GM04504 (cell line): ENCODE results near the gene ARID1B.

ENCODE experiments used
- DNase-seq: peaks from one replicate; pipeline ENCODE4 v3.0.0-alpha.2; 2012; ENCODE audit warnings: low read depth

ARID1B gene

DNA sequence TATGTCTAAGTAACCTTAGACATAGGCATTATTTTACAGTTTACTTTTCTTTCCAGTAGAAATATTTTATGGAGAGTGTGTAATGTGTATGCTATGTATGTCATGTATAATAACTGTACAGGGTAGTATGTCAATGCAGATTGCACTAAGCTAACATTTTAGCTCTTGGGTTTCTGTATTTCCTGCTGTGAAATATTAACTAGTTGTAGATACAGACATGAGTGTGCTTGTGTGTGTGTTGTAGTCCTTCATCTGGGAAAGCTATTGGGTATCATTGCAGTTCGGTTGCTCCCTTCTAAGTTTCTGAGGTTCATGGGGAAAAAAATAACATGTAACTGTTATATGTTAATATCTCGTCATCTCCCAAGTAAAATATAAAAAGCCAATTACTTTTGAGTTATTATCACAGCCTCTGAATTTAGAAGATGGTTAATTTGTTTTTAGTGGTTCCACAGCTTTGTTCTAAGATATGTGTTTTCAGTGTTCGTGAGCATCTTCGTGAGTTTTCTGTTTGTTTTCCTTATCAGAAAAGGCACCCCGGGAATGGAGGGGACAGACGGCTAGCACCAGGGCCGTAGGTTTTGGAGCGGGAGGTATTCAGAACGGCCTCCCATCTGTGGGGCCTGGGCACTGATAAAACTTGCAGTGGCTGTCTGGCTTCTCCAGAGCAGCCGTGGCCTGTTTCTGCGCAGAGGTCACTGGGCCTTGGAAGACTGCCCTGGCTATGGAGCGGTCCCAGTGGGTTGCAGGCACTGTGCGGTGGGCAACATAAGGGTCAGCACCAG is 215.0 kb downstream of the ARID1B start:
- DNase-seq: no peak

- DNase-seq: no peak
Observed at GRCh38 chr6:156993713-156994112, 216.5 kb downstream of the ARID1B start.

- DNase-seq: no peak
Observed at GRCh38 chr6:156994215-156995076, 217.3 kb downstream of the ARID1B start.

GRCh38 chr6:156995502-156995901 is 218.3 kb downstream of the ARID1B start:
- no peak for DNase-seq

- DNase-seq: no peak
Observed at GRCh38 chr6:156996265-156996664, 219.1 kb downstream of the ARID1B start.

DNA sequence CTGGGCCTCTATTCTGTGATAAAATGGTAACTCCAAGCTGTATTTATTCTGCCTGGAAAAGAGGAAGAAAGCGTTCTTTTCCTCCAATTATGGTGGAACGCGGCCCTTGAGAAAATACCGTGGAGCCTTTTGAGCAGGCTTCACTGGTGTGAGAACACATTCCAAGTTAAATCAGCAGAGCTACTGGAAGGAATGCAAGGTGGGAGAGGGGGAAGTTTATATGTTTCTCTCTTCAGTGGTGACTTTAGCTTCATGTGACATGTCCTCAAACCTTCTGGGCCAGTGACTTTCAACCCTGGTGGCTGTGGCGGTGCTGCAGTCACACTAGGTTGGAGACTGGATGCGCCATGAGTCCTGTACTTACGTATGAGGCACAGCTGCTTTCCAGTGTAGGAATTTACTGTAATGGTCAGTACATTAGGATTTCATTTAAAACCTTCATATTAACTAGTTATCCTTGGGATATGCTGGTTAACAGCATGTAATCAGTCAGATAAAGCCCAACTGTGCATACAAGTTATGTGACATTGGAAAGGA is 221.7 kb downstream of the ARID1B start:
- DNase-seq: no peak

DNA sequence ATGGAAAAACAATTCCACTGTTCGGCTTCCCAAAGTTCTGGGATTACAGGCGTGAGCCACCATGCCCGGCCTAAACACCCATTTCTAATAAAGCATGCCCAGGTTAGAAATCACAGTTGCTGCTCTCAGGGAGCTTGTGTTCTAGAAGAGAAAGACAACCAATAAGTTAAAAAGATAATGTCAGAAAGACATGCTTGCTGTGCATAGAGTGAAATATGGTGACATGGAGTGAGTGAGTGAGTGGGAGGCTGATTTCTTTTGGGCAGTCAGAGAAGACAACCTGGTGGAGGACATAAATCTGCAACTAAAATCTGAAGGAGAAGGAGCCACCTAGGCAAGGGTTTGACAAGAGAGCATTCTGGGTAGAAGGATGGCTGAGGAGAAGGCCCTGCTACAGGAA is 222.6 kb downstream of the ARID1B start:
- DNase-seq: no peak

GRCh38 chr6:157001716-157002115 is 224.5 kb downstream of the ARID1B start:
- no peak for DNase-seq

- DNase-seq: no peak
Observed at GRCh38 chr6:157002774-157003173, 225.6 kb downstream of the ARID1B start.

DNA sequence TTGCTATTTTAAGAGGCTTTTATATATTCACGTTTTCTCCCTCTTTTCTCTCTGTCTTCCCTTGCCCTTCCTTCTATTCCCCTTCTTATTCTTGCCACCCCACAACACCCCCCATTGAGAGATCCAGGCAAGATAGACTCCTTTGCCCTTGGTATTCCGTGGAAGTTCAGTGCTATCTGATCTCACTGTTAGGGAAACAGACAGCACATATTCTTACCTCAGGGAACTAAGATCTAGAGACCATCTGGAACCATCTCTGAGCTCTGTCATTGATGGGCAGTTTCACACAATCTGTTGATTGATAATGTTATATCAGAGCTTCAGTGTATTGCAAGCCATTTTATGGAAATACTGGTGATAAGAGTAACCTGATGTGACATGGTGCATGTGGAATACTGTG is 228.8 kb downstream of the ARID1B start:
- DNase-seq: no peak

- DNase-seq: no peak
Observed at GRCh38 chr6:157008568-157008967, 231.4 kb downstream of the ARID1B start.

GRCh38 chr6:157012355-157012754 is 235.2 kb downstream of the ARID1B start:
- no peak for DNase-seq

GRCh38 chr6:157013649-157014304 is 236.6 kb downstream of the ARID1B start:
- DNase-seq: no peak

DNA sequence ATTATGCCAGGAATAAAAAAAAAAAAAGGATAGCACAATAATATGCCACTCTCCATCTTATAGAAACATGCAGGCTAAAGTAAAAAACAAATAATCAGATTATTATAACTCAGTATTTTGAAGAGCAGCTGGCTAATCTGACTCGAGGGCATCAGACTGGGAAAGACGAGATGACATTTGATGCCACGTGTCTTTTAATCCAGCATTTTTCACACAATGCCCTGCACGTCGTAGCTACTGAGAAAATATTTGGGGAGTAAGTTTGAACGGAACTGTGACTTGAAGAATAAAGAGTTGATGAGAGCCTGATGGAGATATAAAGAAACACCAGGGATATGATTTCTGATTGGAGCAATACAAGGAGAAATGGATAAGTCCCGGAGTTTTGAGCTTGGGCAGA is 237.7 kb downstream of the ARID1B start:
- DNase-seq: no peak

DNA sequence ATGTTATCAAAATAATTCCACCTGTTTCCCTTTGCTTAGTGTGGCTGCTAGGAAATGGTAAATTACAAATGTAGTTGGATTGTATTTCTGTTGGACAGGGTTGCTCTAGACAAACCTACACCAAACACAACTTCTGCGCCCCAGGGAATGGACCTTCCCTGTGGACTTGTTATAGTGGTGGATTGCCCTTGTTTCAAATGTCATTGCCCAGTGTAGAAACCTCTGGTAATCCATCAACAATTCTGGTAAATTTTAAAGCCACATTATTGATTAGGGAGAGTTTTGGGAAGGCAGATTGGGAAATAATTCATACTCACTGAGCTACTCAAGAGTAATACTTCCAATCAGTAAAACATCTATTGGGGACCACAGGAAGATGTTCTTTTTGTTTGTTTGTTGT is 239.8 kb downstream of the ARID1B start:
- DNase-seq: no peak

- no peak for DNase-seq
Observed at GRCh38 chr6:157017861-157018260, 240.7 kb downstream of the ARID1B start.

- DNase-seq: no peak
Observed at GRCh38 chr6:157019115-157019641, 242.0 kb downstream of the ARID1B start.

- no peak for DNase-seq
Observed at GRCh38 chr6:157019733-157020132, 242.6 kb downstream of the ARID1B start.

- DNase-seq: no peak
Observed at GRCh38 chr6:157020398-157020797, 243.2 kb downstream of the ARID1B start.

- peak; percentile 38 for DNase-seq
Observed at GRCh38 chr6:157020881-157021343, 243.7 kb downstream of the ARID1B start.

DNA sequence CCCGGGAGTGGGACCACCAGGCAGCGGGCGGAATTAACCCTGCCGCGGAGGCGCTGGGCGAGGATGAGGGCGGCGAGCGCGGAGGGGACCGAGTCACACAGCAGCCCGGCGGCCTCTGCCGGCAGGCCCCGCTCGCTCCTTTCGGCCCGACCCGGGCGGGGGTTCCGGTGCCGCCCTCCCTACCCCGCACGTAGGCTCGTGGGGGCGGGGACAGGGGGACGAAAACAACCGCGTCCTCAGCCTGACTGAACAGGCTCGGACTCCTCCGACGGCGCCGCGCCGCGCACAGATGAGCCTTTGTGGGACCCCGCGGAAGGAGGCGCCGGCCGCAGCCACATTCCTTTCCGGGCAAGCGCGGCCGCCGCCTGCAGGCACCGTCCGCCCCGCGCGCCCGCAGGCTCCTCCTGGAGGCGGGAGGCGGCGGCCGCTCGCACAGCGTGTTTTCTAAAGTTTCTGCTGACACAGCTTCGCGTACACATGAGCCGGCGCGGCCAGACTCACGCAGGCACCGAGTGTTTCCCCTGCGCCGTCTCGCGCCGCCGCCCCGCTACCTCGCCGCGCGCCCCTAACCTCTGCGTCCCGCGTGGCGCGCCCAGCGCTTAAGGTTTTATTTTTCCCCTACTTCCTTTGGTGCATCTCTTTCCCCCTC is 244.3 kb downstream of the ARID1B start:
- peak; percentile 77 for DNase-seq
